H1 (cell line): ENCODE results near the gene SLC11A1.

ENCODE experiments used
- ATF3 ChIP-seq: IDR thresholded peaks from 2 replicates; pipeline ENCODE4 v1.6.1; 2011; ENCODE audit warnings: low read depth, mild to moderate bottlenecking, low read length; ENCODE audit not compliant: insufficient read depth
- BRCA1 ChIP-seq: IDR thresholded peaks from 2 replicates; pipeline ENCODE4 v1.6.1; 2012; ENCODE audit warnings: low read depth, low read length, improper control_type of control experiment
- CTCF ChIP-seq, 3 experiments: IDR thresholded peaks; 1 replicate in 2 of 3; 2 replicates in 1 of 3; pipeline versions ENCODE4 v1.5.1 to v1.6.1; 2011; ENCODE audit warnings: low read length in 3 of 3, mild to moderate bottlenecking in 3 of 3, inconsistent platforms in 2 of 3, low read depth in 1 of 3, moderate library complexity in 1 of 3; ENCODE audit not compliant: insufficient read depth in 1 of 3; ENCODE audit errors: control extremely low read depth in 1 of 3
- EP300 ChIP-seq, 2 experiments: IDR thresholded peaks; 1 replicate in 1 of 2; 2 replicates in 1 of 2; pipeline ENCODE4 v1.6.1; 2011 to 2012; ENCODE audit warnings: low read depth in 2 of 2, low read length in 2 of 2, mild to moderate bottlenecking in 2 of 2, borderline replicate concordance in 1 of 2, inconsistent platforms in 1 of 2, moderate library complexity in 1 of 2
- MAX ChIP-seq: IDR thresholded peaks from 2 replicates; pipeline ENCODE4 v1.6.1; 2012; ENCODE audit warnings: inconsistent platforms
- POLR2A ChIP-seq, 2 experiments: IDR thresholded peaks; 1 replicate in 1 of 2; 2 replicates in 1 of 2; pipeline ENCODE4 v1.6.1; 2011; ENCODE audit warnings: low read depth in 2 of 2, low read length in 2 of 2, mild to moderate bottlenecking in 2 of 2; ENCODE audit errors: control extremely low read depth in 1 of 2
- RBBP5 ChIP-seq: IDR thresholded peaks from 2 replicates; pipeline ENCODE4 v1.7.1; 2012; ENCODE audit warnings: low read depth, mild to moderate bottlenecking, inconsistent platforms, low read length, moderate library complexity, borderline replicate concordance
- USF2 ChIP-seq: IDR thresholded peaks from 2 replicates; pipeline ENCODE4 v1.6.1; 2011; ENCODE audit warnings: low read length, improper control_type of control experiment
- YY1 ChIP-seq: IDR thresholded peaks from 2 replicates; pipeline ENCODE4 v1.6.1; 2011; ENCODE audit warnings: low read depth, mild to moderate bottlenecking, low read length

- TF ChIP-seq CTCF (IDR thresholded peaks at IDR 0.05; ENCODE audit: control extremely low read depth in 1 of 3, insufficient read depth in 1 of 3, low read depth in 1 of 3, low read length in 3 of 3), result no peak
- TF ChIP-seq ATF3, result no peak
- no peak for TF ChIP-seq YY1
- no peak for TF ChIP-seq EP300 (IDR thresholded peaks at IDR 0.05; ENCODE audit: borderline replicate concordance in 1 of 2, low read depth in 2 of 2, low read length in 2 of 2)
- no peak for TF ChIP-seq BRCA1
- no peak for TF ChIP-seq USF2
- TF ChIP-seq MAX, result no peak
- TF ChIP-seq RBBP5, result no peak
- TF ChIP-seq POLR2A (IDR thresholded peaks at IDR 0.05; ENCODE audit: control extremely low read depth in 1 of 2, low read depth in 2 of 2, low read length in 2 of 2), result no peak
These were observed 12.4 kb downstream of the SLC11A1 start for GRCh38 chr2:218394298-218395089.
